NOMO-1 treated with DMSO at 0.1 percent for 48 hours (cell line): ENCODE data around the gene ASTN2.

Experiments
- DNase-seq: peaks from one replicate; lab custom pipeline; 2025; ENCODE audit not compliant: unreplicated experiment; lab: John Stamatoyannopoulos, UW

Gene ASTN2

GRCh38 chr9:117365438-117365837 is 49.4 kb downstream of the ASTN2 start:
- DNase-seq = no peak

GRCh38 chr9:117363006-117363405 is 51.9 kb downstream of the ASTN2 start:
- DNase-seq = no peak

GRCh38 chr9:117359910-117360309 is 54.9 kb downstream of the ASTN2 start:
- no peak for DNase-seq

GRCh38 chr9:117355542-117355941 is 59.3 kb downstream of the ASTN2 start:
- no peak for DNase-seq

- DNase-seq = no peak
Measured at GRCh38 chr9:117354997-117355396, 59.9 kb downstream of the ASTN2 start.

- DNase-seq = no peak
Measured at GRCh38 chr9:117354244-117354847, 60.5 kb downstream of the ASTN2 start.

GRCh38 chr9:117344892-117345660 is 69.8 kb downstream of the ASTN2 start:
- no peak for DNase-seq

- DNase-seq = no peak
Measured at GRCh38 chr9:117343427-117343826, 71.4 kb downstream of the ASTN2 start.

- DNase-seq = no peak
Measured at GRCh38 chr9:117341151-117341550, 73.7 kb downstream of the ASTN2 start.

- no peak for DNase-seq
Measured at GRCh38 chr9:117340422-117340821, 74.4 kb downstream of the ASTN2 start.

- DNase-seq = no peak
Measured at GRCh38 chr9:117335837-117336433, 78.9 kb downstream of the ASTN2 start.

GRCh38 chr9:117334101-117334500 is 80.8 kb downstream of the ASTN2 start:
- no peak for DNase-seq

- no peak for DNase-seq
Measured at GRCh38 chr9:117325831-117326230, 89.0 kb downstream of the ASTN2 start.

- DNase-seq = no peak
Measured at GRCh38 chr9:117325110-117325731, 89.6 kb downstream of the ASTN2 start.

GRCh38 chr9:117323390-117323789 is 91.5 kb downstream of the ASTN2 start:
- DNase-seq = no peak

GRCh38 chr9:117317192-117317591 is 97.7 kb downstream of the ASTN2 start:
- no peak for DNase-seq

- no peak for DNase-seq
Measured at GRCh38 chr9:117315236-117315635, 99.6 kb downstream of the ASTN2 start.

- no peak for DNase-seq
Measured at GRCh38 chr9:117313989-117314388, 100.9 kb downstream of the ASTN2 start.

- DNase-seq = no peak
Measured at GRCh38 chr9:117307701-117308100, 107.2 kb downstream of the ASTN2 start.

- no peak for DNase-seq
Measured at GRCh38 chr9:117306032-117306431, 108.8 kb downstream of the ASTN2 start.

GRCh38 chr9:117305454-117305853 is 109.4 kb downstream of the ASTN2 start:
- DNase-seq = no peak

- DNase-seq = no peak
Measured at GRCh38 chr9:117304549-117304948, 110.3 kb downstream of the ASTN2 start.
